Measurements from ENCODE around the gene SLC35B2. TPM values are rescaled to one million over a fixed set of nuclear protein-coding genes. Genes with fewer than 3 reads are reported as not detected.

Gene SLC35B2
- total RNA-seq, result 10 to 100 TPM; 10.7 to 35.2 (median 26.5) TPM

DNA sequence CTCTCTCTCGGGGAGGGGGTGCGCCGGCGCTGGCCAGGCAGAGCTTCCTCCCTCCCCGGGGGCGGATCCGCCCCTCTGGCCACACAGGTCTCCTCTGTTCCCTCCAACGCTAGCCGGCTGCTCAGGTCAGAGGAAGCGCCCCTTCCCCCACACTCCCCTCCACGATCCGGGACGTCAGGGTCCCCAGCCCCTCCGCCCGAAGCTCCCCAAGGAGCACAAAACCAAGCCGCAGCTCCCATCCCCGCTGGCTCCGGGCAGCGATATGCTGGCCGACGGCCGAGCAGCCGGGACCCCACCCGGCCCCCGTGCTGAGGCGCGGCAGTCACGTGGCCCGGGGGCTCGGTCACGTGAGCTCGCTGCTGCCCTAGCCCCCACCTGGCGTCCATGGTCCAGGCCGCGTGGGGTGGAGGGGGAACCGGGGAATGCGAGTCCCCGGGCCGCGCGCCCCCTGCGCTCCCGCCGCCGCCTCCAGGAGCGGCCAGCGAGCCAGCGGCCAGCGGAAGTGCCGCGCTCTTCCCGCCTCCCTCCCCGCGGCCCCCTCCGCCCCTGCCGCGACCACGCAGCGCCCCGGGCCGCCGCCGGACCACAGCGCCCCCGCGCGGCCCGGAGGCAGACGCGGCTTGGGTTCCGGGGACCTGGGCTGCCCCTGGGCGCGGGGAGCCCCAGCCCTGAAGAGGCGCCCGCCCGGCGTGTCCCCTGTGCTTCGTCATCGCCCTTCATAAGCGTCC lies at the start of gene SLC35B2:
TSS of gene SLC35B2 (minus strand) at position 504 of the 728 bp plus-strand sequence. CDS start at position 386, 118 bp downstream.
- H3K4me1 ChIP-seq, result peaks cover 4 to 25% (median 10%) of the 10 kb centered on the region in 4 donors
- H3K9me3 ChIP-seq, result no peaks in the 10 kb centered on the region
- no peaks in the 10 kb centered on the region for H3K27me3 ChIP-seq
- DNase-seq, result peak; percentile 64 to 81 (median 79)
- H3K4me3 ChIP-seq, result peak within 1 kb of the TSS; percentile 91 to 95 (median 92)
- peak within 1 kb of the TSS; percentile 90 to 99 (median 92) for H3K27ac ChIP-seq
- TF ChIP-seq, protein P1, sequence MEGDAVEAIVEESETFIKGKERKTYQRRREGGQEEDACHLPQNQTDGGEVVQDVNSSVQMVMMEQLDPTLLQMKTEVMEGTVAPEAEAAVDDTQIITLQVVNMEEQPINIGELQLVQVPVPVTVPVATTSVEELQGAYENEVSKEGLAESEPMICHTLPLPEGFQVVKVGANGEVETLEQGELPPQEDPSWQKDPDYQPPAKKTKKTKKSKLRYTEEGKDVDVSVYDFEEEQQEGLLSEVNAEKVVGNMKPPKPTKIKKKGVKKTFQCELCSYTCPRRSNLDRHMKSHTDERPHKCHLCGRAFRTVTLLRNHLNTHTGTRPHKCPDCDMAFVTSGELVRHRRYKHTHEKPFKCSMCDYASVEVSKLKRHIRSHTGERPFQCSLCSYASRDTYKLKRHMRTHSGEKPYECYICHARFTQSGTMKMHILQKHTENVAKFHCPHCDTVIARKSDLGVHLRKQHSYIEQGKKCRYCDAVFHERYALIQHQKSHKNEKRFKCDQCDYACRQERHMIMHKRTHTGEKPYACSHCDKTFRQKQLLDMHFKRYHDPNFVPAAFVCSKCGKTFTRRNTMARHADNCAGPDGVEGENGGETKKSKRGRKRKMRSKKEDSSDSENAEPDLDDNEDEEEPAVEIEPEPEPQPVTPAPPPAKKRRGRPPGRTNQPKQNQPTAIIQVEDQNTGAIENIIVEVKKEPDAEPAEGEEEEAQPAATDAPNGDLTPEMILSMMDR (IDR thresholded peaks at IDR 0.05), result peak; percentile 68 to 93 (median 80)
- TF ChIP-seq POLR2A (IDR thresholded peaks at IDR 0.05), result peak; percentile 37 to 38
- H3K36me3 ChIP-seq, result peaks cover 0 to 52% (median 0%) of the 10 kb centered on the region in 3 donors

- H3K4me3 ChIP-seq, result no peak overlapping the region
- no peaks in the 10 kb centered on the region for H3K9me3 ChIP-seq
- H3K27ac ChIP-seq, result no peak overlapping the region
- DNase-seq, result no peak
- TF ChIP-seq, protein P1 (IDR thresholded peaks at IDR 0.05), result no peak
- no peak for TF ChIP-seq POLR2A (IDR thresholded peaks at IDR 0.05)
- H3K36me3 ChIP-seq, result peaks cover 0 to 96% (median 0%) of the 10 kb centered on the region in 3 donors
- H3K27me3 ChIP-seq, result no peaks in the 10 kb centered on the region
- H3K4me1 ChIP-seq, result peaks cover 0 to 22% (median 0%) of the 10 kb centered on the region in 4 donors
These were observed 49.4 kb upstream of the SLC35B2 start for GRCh38 chr6:44306710-44307109.

GRCh38 chr6:44305200-44305725 lies 47.9 kb upstream of the SLC35B2 start:
- Histone ChIP-seq H3K9me3 (no peaks in the 10 kb centered on the region), H3K27ac (no peak overlapping the region), H3K4me3 (no peak overlapping the region), H3K27me3 (no peaks in the 10 kb centered on the region), H3K36me3 (peaks cover 0 to 96% (median 0%) of the 10 kb centered on the region in 3 donors), H3K4me1 (peaks cover 0 to 8% (median 0%) of the 10 kb centered on the region in 4 donors)
- TF ChIP-seq POLR2A (IDR thresholded peaks at IDR 0.05), result no peak
- TF ChIP-seq, protein P1 (IDR thresholded peaks at IDR 0.05), result no peak
- no peak for DNase-seq

GRCh38 chr6:44304282-44305199 lies 47.2 kb upstream of the SLC35B2 start:
- Histone ChIP-seq H3K4me1 (peaks cover 0 to 5% (median 0%) of the 10 kb centered on the region in 4 donors), H3K9me3 (no peaks in the 10 kb centered on the region), H3K27ac (no peak overlapping the region), H3K27me3 (no peaks in the 10 kb centered on the region), H3K4me3 (no peak overlapping the region), H3K36me3 (peaks cover 0 to 90% (median 0%) of the 10 kb centered on the region in 3 donors)
- no peak for TF ChIP-seq POLR2A (IDR thresholded peaks at IDR 0.05)
- TF ChIP-seq, protein P1 (IDR thresholded peaks at IDR 0.05), result peak; percentile 40 to 73 (median 59)
- DNase-seq, result peak in 2 of 3 donors; percentile 23 to 54

- no peak for DNase-seq
- no peak overlapping the region for H3K27ac ChIP-seq
- H3K4me3 ChIP-seq, result no peak overlapping the region
- no peak for TF ChIP-seq POLR2A (IDR thresholded peaks at IDR 0.05)
- no peaks in the 10 kb centered on the region for H3K4me1 ChIP-seq
- H3K36me3 ChIP-seq, result peaks cover 0 to 86% (median 0%) of the 10 kb centered on the region in 3 donors
- H3K27me3 ChIP-seq, result no peaks in the 10 kb centered on the region
- H3K9me3 ChIP-seq, result no peaks in the 10 kb centered on the region
These were observed 46.5 kb upstream of the SLC35B2 start for GRCh38 chr6:44303842-44304241.
